ENCODE measurements around the gene MAP7.
"Not testable (repeated sequence)": the region's sequence is repeated elsewhere in the genome, so short reads cannot be mapped to it uniquely, and the experiment has no call there.

GRCh38 chr6:136401236-136401635, 149.0 kb downstream of the MAP7 start:
- not testable (repeated sequence) for TF ChIP-seq CTCF, POLR2A (IDR thresholded peaks at IDR 0.05)

Data from heart left ventricle (tissue), 13 donors.